Keratinocyte (primary cell): Measurements from ENCODE around the gene GRK5. TPM values are rescaled to one million over a fixed set of nuclear protein-coding genes. Genes with fewer than 3 reads are reported as not detected.

Experiments used
- DNase-seq: peaks from one replicate; pipeline ENCODE4 v3.0.0-alpha.2; 2011; ENCODE audit warnings: low read depth, missing footprints, low spot score
- FAIRE-seq: peaks from 2 replicates; lab custom pipeline; 2011; peaks lifted over from hg19 to GRCh38; lab: Jason Lieb, UNC
- H2AFZ ChIP-seq: 2 replicates; pipeline ENCODE4 v1.6.0; 2012; ENCODE audit warnings: low read length, control low read depth, inconsistent platforms; ENCODE audit not compliant: control insufficient read depth
- H3K27ac ChIP-seq: 2 replicates; pipeline ENCODE4 v1.5.1; 2011; ENCODE audit warnings: low read length; ENCODE audit not compliant: control insufficient read depth, insufficient read depth
- H3K27me3 ChIP-seq: 3 replicates; pipeline ENCODE4 v1.6.0; 2011; ENCODE audit warnings: low read length; ENCODE audit not compliant: control insufficient read depth, insufficient read depth; ENCODE audit errors: extremely low read depth
- H3K36me3 ChIP-seq, 2 experiments: 2 replicates in 1 of 2; 3 replicates in 1 of 2; pipeline ENCODE4 v1.5.1; 2011; ENCODE audit warnings: low read length in 2 of 2, mild to moderate bottlenecking in 1 of 2; ENCODE audit not compliant: control insufficient read depth in 2 of 2, insufficient read depth in 2 of 2; ENCODE audit errors: extremely low read depth in 1 of 2
- H3K4me1 ChIP-seq: 3 replicates; pipeline ENCODE4 v1.5.1; 2011; ENCODE audit warnings: low read length; ENCODE audit not compliant: control insufficient read depth, insufficient read depth; ENCODE audit errors: extremely low read depth
- H3K4me2 ChIP-seq: 3 replicates; pipeline ENCODE4 v1.6.0; 2011; ENCODE audit warnings: low read depth, low read length; ENCODE audit not compliant: control insufficient read depth, insufficient read depth; ENCODE audit errors: extremely low read depth
- H3K4me3 ChIP-seq, 3 experiments: fragments of 200-600 bp in 1 of 3; sonication (generic) in 1 of 3; 2 replicates in 2 of 3; 3 replicates in 1 of 3; pipeline ENCODE4 v1.5.1; 2011 to 2016; ENCODE audit warnings: low read length in 3 of 3, mild to moderate bottlenecking in 3 of 3, control low read depth in 2 of 3, inconsistent platforms in 1 of 3, low read depth in 1 of 3, mixed read lengths in 1 of 3, mixed run types in 1 of 3, moderate library complexity in 1 of 3; ENCODE audit not compliant: control insufficient read depth in 2 of 3, insufficient read depth in 2 of 3; ENCODE audit errors: extremely low read depth in 1 of 3
- H3K79me2 ChIP-seq: 2 replicates; pipeline ENCODE4 v1.6.0; 2012; ENCODE audit warnings: low read length; ENCODE audit not compliant: control insufficient read depth, insufficient read depth
- H3K9ac ChIP-seq: 3 replicates; pipeline ENCODE4 v1.6.0; 2011; ENCODE audit warnings: low read length; ENCODE audit not compliant: control insufficient read depth, insufficient read depth; ENCODE audit errors: extremely low read depth
- H3K9me1 ChIP-seq: 3 replicates; pipeline ENCODE4 v1.6.0; 2011; ENCODE audit warnings: low read length; ENCODE audit not compliant: control insufficient read depth, insufficient read depth; ENCODE audit errors: extremely low read depth
- H3K9me3 ChIP-seq: 2 replicates; pipeline ENCODE4 v1.5.1; 2012; ENCODE audit warnings: low read depth, low read length; ENCODE audit not compliant: control insufficient read depth
- H4K20me1 ChIP-seq: 3 replicates; pipeline ENCODE4 v1.6.0; 2011; ENCODE audit warnings: low read length; ENCODE audit not compliant: control insufficient read depth, insufficient read depth; ENCODE audit errors: extremely low read depth
- EZH2 ChIP-seq: IDR thresholded peaks from one replicate; pipeline ENCODE4 v1.6.1; 2012; ENCODE audit warnings: inconsistent platforms, mild to moderate bottlenecking, low read length, moderate library complexity
- dilution Hi-C: fragments of 300-500 bp; cut with MboI; formaldehyde crosslinking; loops from one replicate; pipeline ENCODE4 v1.7.0; 2020; ENCODE audit warnings: low sequenced_read_pairs; ENCODE audit not compliant: extremely low pct_ligation_motif_present
- polyA plus RNA-seq, 5 experiments: library from polyadenylated mRNA; depleted of rRNA in 3 of 5; stranded (reverse) in 3 of 5; stranded (forward) in 1 of 5; unstranded in 1 of 5; fragments of >200 nt; gene quantifications; 1 replicate in 1 of 5; 2 replicates in 3 of 5; 3 replicates in 1 of 5; pipeline versions ENCODE4 v1.2.1 to v1.2.3, GENCODE V29; 2011 to 2012; ENCODE audit warnings: missing spikeins in 2 of 5, low read depth in 1 of 5, low replicate concordance in 1 of 5
- TF ChIP-seq, protein P1 (sequence below), 3 experiments: IDR thresholded peaks in 1 of 3; conservative IDR thresholded peaks in 1 of 3; optimal IDR thresholded peaks in 1 of 3; 2 replicates in 2 of 3; 3 replicates in 1 of 3; pipeline versions ENCODE3 to v1.5.1; 2011; ENCODE audit warnings: low read length in 3 of 3, mild to moderate bottlenecking in 3 of 3, moderate library complexity in 2 of 3, control low read depth in 1 of 3, inconsistent platforms in 1 of 3; ENCODE audit not compliant: insufficient read depth in 2 of 3; ENCODE audit errors: extremely low read depth in 1 of 3

GRK5 gene
- polyA plus RNA-seq, 1 donor (not counting 4 experiments of a cell fraction or from before 2014, with no cell fraction given): 7.6 TPM

DNA sequence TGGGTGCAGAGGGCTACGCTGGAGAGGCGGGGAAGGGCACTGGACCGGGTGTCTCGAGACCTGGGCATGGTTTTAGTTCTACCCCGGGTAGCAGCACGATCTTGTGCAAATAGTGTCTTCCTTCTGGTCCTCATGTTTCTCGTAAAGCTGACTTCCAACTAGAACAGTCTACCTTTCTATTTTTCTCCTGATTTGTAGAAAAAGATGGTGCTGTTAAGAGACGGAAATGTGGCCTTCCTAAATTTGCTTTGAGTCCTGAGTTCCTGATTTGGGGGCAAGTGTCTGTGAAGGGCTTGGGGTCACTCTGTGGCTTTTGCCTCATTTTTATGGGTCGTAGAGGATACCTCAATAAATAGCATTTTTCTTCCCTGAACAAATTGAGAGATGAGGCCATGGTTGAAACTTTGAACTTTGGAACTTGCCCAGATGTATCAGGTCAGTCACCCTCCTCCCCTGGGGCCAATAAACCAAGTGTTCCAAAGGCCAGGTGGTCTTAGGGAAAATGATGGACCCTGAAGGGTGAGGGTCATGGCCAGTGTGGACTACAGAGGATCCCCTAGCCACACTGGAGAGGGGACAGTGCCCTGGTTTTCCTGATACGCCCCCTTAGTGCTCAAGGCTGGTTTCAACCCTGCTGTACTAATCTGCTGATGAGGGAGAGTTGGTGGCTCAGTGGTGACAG lies 45.2 kb downstream of the GRK5 start:
- FAIRE-seq (no peak), DNase-seq (no peak)
- Histone ChIP-seq H3K9ac (no peak overlapping the region), H3K27ac (no peak overlapping the region), H3K79me2 (no peaks in the 10 kb centered on the region), H3K36me3 (no peaks in the 10 kb centered on the region), H2AFZ (no peak overlapping the region), H3K9me3 (no peaks in the 10 kb centered on the region), H3K9me1 (no peaks in the 10 kb centered on the region), H3K4me2 (no peak overlapping the region), H4K20me1 (no peaks in the 10 kb centered on the region), H3K27me3 (no peaks in the 10 kb centered on the region), H3K4me3 (no peak overlapping the region), H3K4me1 (peaks cover 19% of the 10 kb centered on the region)
- TF ChIP-seq, protein P1, sequence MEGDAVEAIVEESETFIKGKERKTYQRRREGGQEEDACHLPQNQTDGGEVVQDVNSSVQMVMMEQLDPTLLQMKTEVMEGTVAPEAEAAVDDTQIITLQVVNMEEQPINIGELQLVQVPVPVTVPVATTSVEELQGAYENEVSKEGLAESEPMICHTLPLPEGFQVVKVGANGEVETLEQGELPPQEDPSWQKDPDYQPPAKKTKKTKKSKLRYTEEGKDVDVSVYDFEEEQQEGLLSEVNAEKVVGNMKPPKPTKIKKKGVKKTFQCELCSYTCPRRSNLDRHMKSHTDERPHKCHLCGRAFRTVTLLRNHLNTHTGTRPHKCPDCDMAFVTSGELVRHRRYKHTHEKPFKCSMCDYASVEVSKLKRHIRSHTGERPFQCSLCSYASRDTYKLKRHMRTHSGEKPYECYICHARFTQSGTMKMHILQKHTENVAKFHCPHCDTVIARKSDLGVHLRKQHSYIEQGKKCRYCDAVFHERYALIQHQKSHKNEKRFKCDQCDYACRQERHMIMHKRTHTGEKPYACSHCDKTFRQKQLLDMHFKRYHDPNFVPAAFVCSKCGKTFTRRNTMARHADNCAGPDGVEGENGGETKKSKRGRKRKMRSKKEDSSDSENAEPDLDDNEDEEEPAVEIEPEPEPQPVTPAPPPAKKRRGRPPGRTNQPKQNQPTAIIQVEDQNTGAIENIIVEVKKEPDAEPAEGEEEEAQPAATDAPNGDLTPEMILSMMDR (optimal IDR thresholded peaks at IDR 0.05 in 1 of 3, IDR thresholded peaks at IDR 0.05 in 1 of 3, conservative IDR thresholded peaks at IDR 0.05 in 1 of 3; ENCODE audit: extremely low read depth in 1 of 3, insufficient read depth in 2 of 3, low read length in 3 of 3): no peak
- TF ChIP-seq EZH2: no peak
- dilution Hi-C loops: no loop called here

DNA sequence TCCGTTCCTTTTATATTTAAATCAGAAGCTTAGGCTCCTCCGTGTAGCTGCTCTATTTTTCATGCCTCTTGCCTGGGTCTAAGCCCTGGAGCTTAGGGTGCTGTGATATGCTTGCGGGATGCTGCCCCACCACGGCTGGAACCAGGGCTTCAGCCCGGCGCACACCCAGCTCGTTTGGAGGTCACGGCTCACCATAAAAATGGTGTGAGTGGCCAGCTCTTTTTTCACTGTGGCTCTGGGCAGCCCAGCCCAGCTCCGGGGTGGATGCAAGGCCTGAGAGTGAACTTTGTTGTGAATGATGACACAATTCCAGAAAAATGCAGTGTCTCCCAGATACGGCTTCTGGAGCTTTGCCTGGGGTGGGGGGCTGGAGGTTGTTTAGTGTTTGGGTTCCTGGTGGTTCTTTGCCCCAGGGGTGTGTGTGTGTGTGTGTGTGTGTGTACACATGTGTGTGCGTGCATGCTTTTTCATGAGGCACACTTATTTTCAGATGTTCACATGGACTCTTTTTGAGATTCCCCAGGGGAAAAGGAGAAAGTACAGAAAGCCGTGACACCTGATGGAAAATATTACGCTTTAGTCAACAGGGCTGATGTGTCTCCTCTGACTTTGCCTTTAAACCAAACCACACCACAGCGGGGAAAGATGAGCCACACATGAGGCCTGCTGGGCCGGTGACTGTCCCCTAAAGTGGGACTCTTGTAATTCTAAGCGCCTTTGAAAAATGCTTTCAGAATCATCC lies 46.2 kb downstream of the GRK5 start:
- H3K4me3 ChIP-seq: no peak overlapping the region

More for the DNA sequence above, 46.2 kb downstream of the GRK5 start:
- H3K9me1 ChIP-seq: no peaks in the 10 kb centered on the region
- H4K20me1 ChIP-seq: no peaks in the 10 kb centered on the region
- no peak overlapping the region for H3K9ac ChIP-seq
- FAIRE-seq (peak; percentile 51), DNase-seq (no peak)
- H3K27ac ChIP-seq: peak overlapping the region; percentile 11
- H3K27me3 ChIP-seq: no peaks in the 10 kb centered on the region
- dilution Hi-C loops: no loop called here
- H3K79me2 ChIP-seq: no peaks in the 10 kb centered on the region
- TF ChIP-seq EZH2: no peak
- TF ChIP-seq, protein P1 (optimal IDR thresholded peaks at IDR 0.05 in 1 of 3, IDR thresholded peaks at IDR 0.05 in 1 of 3, conservative IDR thresholded peaks at IDR 0.05 in 1 of 3; ENCODE audit: extremely low read depth in 1 of 3, insufficient read depth in 2 of 3, low read length in 3 of 3): no peak
- peaks cover 19% of the 10 kb centered on the region for H3K4me1 ChIP-seq
- H3K9me3 ChIP-seq: no peaks in the 10 kb centered on the region
- H3K4me2 ChIP-seq: peak overlapping the region; percentile 25
- H2AFZ ChIP-seq: no peak overlapping the region
- H3K36me3 ChIP-seq: no peaks in the 10 kb centered on the region
